ENCODE measurements around the gene NSMF. TPM values are rescaled to one million over a fixed set of nuclear protein-coding genes. Genes with fewer than 3 reads are reported as not detected.

Gene NSMF
- total RNA-seq, 2 donors from 2014 or later = 65.4 to 65.9 TPM

GRCh38 chr9:137421838-137422603, 37.1 kb downstream of the NSMF start:
- TF ChIP-seq POLR2A (IDR thresholded peaks at IDR 0.05) (no peak), CTCF (IDR thresholded peaks at IDR 0.05) (no peak)
- H3K27ac ChIP-seq = peak overlapping the region in 3 of 4 donors; percentile 79 to 93 (median 89)
- no peaks in the 10 kb centered on the region for H3K9me3 ChIP-seq
- ATAC-seq = no peak
- H3K27me3 ChIP-seq = no peaks in the 10 kb centered on the region
- intact Hi-C loops (cut with DNase I) = no loop called here
- H3K4me3 ChIP-seq = peak overlapping the region; percentile 77 to 93
- no peak for DNase-seq
- WGBS, 2 donors = 0% methylated on average over 11 of the region's 11 CpGs
- no peaks in the 10 kb centered on the region for H3K36me3 ChIP-seq (replicated peaks in 1 of 2; ENCODE audit: insufficient read depth in 1 of 2, low read depth in 2 of 2)
- H3K4me1 ChIP-seq = peaks cover 40% of the 10 kb centered on the region

DNA sequence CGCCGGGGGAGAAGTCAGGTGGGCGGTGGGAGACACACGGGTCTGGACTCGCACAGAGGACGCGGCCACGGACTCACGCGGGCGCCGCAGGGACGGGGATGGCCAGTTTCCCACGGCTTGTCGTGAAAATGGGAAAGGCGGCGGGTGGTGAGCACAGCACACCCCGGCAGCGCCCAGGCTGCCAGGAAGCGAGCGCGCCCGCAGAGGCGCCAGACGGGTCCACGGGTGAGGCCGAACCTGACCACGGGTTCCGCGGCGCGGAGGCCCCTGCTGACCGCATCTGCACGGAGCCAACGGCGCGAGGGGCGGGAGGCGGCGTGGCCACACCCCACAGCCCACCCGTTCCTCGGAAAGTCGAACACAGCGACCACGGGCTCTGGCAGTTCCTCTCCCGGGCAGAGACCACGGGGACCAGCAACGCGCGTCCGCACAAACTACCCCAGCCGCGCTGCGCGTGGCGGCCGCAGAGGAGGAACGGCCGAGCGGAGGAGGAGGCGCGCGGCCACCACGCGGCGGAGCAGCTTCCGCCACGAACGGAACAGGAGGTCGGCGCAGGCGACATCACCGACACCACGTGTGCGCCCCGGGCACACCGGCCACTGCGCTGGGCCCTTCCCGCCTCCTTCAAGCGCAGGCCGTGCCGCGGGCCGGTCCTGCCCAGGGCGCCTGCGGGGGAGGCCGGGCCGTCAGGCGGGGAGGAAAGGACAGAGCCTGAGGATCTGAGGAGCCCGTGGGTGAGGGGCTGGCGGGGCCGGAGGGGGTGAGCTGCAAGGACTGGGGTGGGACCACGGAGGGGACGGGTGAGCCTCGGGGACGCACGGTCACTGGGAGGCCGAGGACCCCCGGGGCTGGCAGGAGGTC, 41.7 kb downstream of the NSMF start:
- ATAC-seq (peak; percentile 34), DNase-seq (no peak)
- peak in 1 of 7 experiments; percentile 1 for TF ChIP-seq CTCF (IDR thresholded peaks at IDR 0.05)
- no peak for TF ChIP-seq POLR2A (IDR thresholded peaks at IDR 0.05)
- intact Hi-C loops (cut with DNase I) = loop anchor here (10.0 kb wide), 1 partner anchor 103 kb away; no protein-coding TSS in a partner anchor
- Histone ChIP-seq H3K4me3 (no peak overlapping the region), H3K27me3 (no peaks in the 10 kb centered on the region), H3K36me3 (replicated peaks in 1 of 2; ENCODE audit: insufficient read depth in 1 of 2, low read depth in 2 of 2) (no peaks in the 10 kb centered on the region), H3K9me3 (no peaks in the 10 kb centered on the region), H3K4me1 (peaks cover 12% of the 10 kb centered on the region), H3K27ac (peak overlapping the region in 2 of 4 donors; percentile 25 to 32)
- 86 to 88% methylated on average over 39 to 97 of the region's 99 CpGs for WGBS, 2 donors

GRCh38 chr9:137416563-137417151, 42.5 kb downstream of the NSMF start:
- TF ChIP-seq POLR2A (IDR thresholded peaks at IDR 0.05) (no peak), CTCF (IDR thresholded peaks at IDR 0.05) (no peak)
- DNase-seq = no peak
- peaks cover 11% of the 10 kb centered on the region for H3K4me1 ChIP-seq
- WGBS, 2 donors = 91 to 95% methylated on average over 17 to 25 of the region's 45 CpGs
- intact Hi-C loops (cut with DNase I) = loop anchor here (10.0 kb wide), 1 partner anchor 102 kb away; no protein-coding TSS in a partner anchor
- H3K9me3 ChIP-seq = no peaks in the 10 kb centered on the region
- H3K27me3 ChIP-seq = no peaks in the 10 kb centered on the region
- H3K36me3 ChIP-seq (replicated peaks in 1 of 2; ENCODE audit: insufficient read depth in 1 of 2, low read depth in 2 of 2) = no peaks in the 10 kb centered on the region
- ATAC-seq = no peak
- H3K4me3 ChIP-seq = no peak overlapping the region
- no peak overlapping the region for H3K27ac ChIP-seq

GRCh38 chr9:137416006-137416562, 43.0 kb downstream of the NSMF start:
- H3K4me3 ChIP-seq = no peak overlapping the region
- ATAC-seq (no peak), DNase-seq (no peak)
- WGBS, 2 donors = 91 to 96% methylated on average over 11 to 15 of the region's 23 CpGs
- H3K27me3 ChIP-seq = no peaks in the 10 kb centered on the region
- peaks cover 11% of the 10 kb centered on the region for H3K4me1 ChIP-seq
- no peaks in the 10 kb centered on the region for H3K36me3 ChIP-seq (replicated peaks in 1 of 2; ENCODE audit: insufficient read depth in 1 of 2, low read depth in 2 of 2)
- no peak overlapping the region for H3K27ac ChIP-seq
- TF ChIP-seq CTCF (IDR thresholded peaks at IDR 0.05) (no peak), POLR2A (IDR thresholded peaks at IDR 0.05) (no peak)
- intact Hi-C loops (cut with DNase I) = loop anchor here (10.0 kb wide), 1 partner anchor 101 kb away; no protein-coding TSS in a partner anchor
- no peaks in the 10 kb centered on the region for H3K9me3 ChIP-seq

Measured in body of pancreas (tissue), 4 donors.